ENCODE data around the gene MRPL23.

Gene MRPL23

GRCh38 chr11:1934335-1935155, 12.6 kb upstream of the MRPL23 start:
- Histone ChIP-seq H3K4me1 (peaks cover 0 to 18% (median 9%) of the 10 kb centered on the region in 4 donors), H3K9me3 (no peaks in the 10 kb centered on the region), H3K4me3 (no peak overlapping the region), H3K27ac (no peak overlapping the region), H3K27me3 (peaks cover 0 to 21% of the 10 kb centered on the region in 2 donors), H3K36me3 (no peaks in the 10 kb centered on the region)
- TF ChIP-seq CTCF (IDR thresholded peaks at IDR 0.05): no peak
- no peak for DNase-seq
- intact Hi-C loops (cut with DNase I; ENCODE audit: low total_unique reads): no loop called here

- TF ChIP-seq CTCF (IDR thresholded peaks at IDR 0.05): no peak
- no peak overlapping the region for H3K4me3 ChIP-seq
- no peak for DNase-seq
- intact Hi-C loops (cut with DNase I; ENCODE audit: low total_unique reads): no loop called here
- H3K27me3 ChIP-seq: peaks cover 0 to 21% of the 10 kb centered on the region in 2 donors
- H3K9me3 ChIP-seq: no peaks in the 10 kb centered on the region
- H3K4me1 ChIP-seq: peaks cover 0 to 18% (median 8%) of the 10 kb centered on the region in 4 donors
- no peak overlapping the region for H3K27ac ChIP-seq
- H3K36me3 ChIP-seq: no peaks in the 10 kb centered on the region
These were observed 11.7 kb upstream of the MRPL23 start for GRCh38 chr11:1935156-1936071.

GRCh38 chr11:1936072-1936780, 10.9 kb upstream of the MRPL23 start:
- Histone ChIP-seq H3K4me1 (peaks cover 0 to 13% (median 5%) of the 10 kb centered on the region in 4 donors), H3K27me3 (peaks cover 0 to 21% of the 10 kb centered on the region in 2 donors), H3K4me3 (no peak overlapping the region), H3K27ac (no peak overlapping the region), H3K9me3 (no peaks in the 10 kb centered on the region), H3K36me3 (no peaks in the 10 kb centered on the region)
- intact Hi-C loops (cut with DNase I; ENCODE audit: low total_unique reads): no loop called here
- TF ChIP-seq CTCF (IDR thresholded peaks at IDR 0.05): no peak
- no peak for DNase-seq

GRCh38 chr11:1936781-1937615, 10.1 kb upstream of the MRPL23 start:
- Histone ChIP-seq H3K4me3 (no peak overlapping the region), H3K27ac (no peak overlapping the region), H3K4me1 (peaks cover 0 to 8% (median 3%) of the 10 kb centered on the region in 4 donors), H3K27me3 (peaks cover 0 to 21% of the 10 kb centered on the region in 2 donors), H3K36me3 (no peaks in the 10 kb centered on the region), H3K9me3 (no peaks in the 10 kb centered on the region)
- no peak for TF ChIP-seq CTCF (IDR thresholded peaks at IDR 0.05)
- intact Hi-C loops (cut with DNase I; ENCODE audit: low total_unique reads): no loop called here
- no peak for DNase-seq
